SK-N-SH (cell line): ENCODE results near the gene TBX1. TPM values are rescaled to one million over a fixed set of nuclear protein-coding genes. Genes with fewer than 3 reads are reported as not detected.

Experiments
- CTCF ChIA-PET: fragments of 300-600, 350-600 bp; formaldehyde crosslinking; extraction: SDS; loops from one replicate; lab custom pipeline; 2021; lab: Yijun Ruan, JAX
- POLR2A ChIA-PET: fragments of 350-600 bp; sonication (Branson Sonifier 250); formaldehyde crosslinking; extraction: SDS; loops from one replicate; lab custom pipeline; 2020; ENCODE audit warnings: antibody characterized with exemption, inconsistent platforms; lab: Yijun Ruan, JAX
- DNase-seq: peaks from one replicate; pipeline ENCODE4 v3.0.0; 2012
- H2AFZ ChIP-seq: fragments of 200-600 bp; sonication (generic); 2 replicates; pipeline ENCODE4 v1.8.1; 2016; ENCODE audit warnings: antibody characterized with exemption, mild to moderate bottlenecking, low read depth
- H3F3A ChIP-seq: fragments of 200-600 bp; sonication (generic); replicated peaks from 2 replicates; pipeline ENCODE3; 2016; ENCODE audit warnings: antibody characterized with exemption, mild to moderate bottlenecking; ENCODE audit not compliant: insufficient read depth
- H3K27ac ChIP-seq, 2 experiments: fragments of 200-500 bp in 1 of 2; fragments of 200-600 bp in 1 of 2; sonication (Bioruptor generic) in 1 of 2; sonication (generic), shearing (Covaris generic) in 1 of 2; 2 replicates each; pipeline versions ENCODE4 v1.5.1 to v1.6.1; 2014 to 2016; ENCODE audit warnings: low read depth in 2 of 2, inconsistent platforms in 1 of 2, low read length in 1 of 2, mild to moderate bottlenecking in 1 of 2, mixed read lengths in 1 of 2
- H3K27me3 ChIP-seq: fragments of 200-600 bp; sonication (generic), shearing (Covaris generic); 2 replicates; pipeline ENCODE4 v1.6.1; 2016; ENCODE audit warnings: mixed run types; ENCODE audit not compliant: insufficient read depth
- H3K36me3 ChIP-seq, 2 experiments: fragments of 200-500 bp in 1 of 2; fragments of 200-600 bp in 1 of 2; sonication (Bioruptor generic) in 1 of 2; sonication (generic) in 1 of 2; replicated peaks in 1 of 2; 2 replicates each; pipeline versions ENCODE3 to v1.5.1; 2014 to 2016; ENCODE audit warnings: low read length in 1 of 2, mild to moderate bottlenecking in 1 of 2; ENCODE audit not compliant: insufficient read depth in 2 of 2, control insufficient read depth in 1 of 2
- H3K4me1 ChIP-seq, 2 experiments: fragments of 200-500 bp in 1 of 2; fragments of 200-600 bp in 1 of 2; sonication (Bioruptor generic) in 1 of 2; sonication (generic), shearing (Covaris generic) in 1 of 2; 2 replicates each; pipeline versions ENCODE4 v1.5.1 to v1.6.1; 2014 to 2016; ENCODE audit warnings: low read depth in 1 of 2, low read length in 1 of 2, mixed run types in 1 of 2; ENCODE audit not compliant: insufficient read depth in 2 of 2, control insufficient read depth in 1 of 2
- H3K4me2 ChIP-seq: fragments of 200-600 bp; sonication (generic), shearing (Covaris generic); 2 replicates; pipeline ENCODE4 v1.6.1; 2017; ENCODE audit warnings: mixed run types
- H3K4me3 ChIP-seq, 2 experiments: fragments of 200-500 bp in 1 of 2; fragments of 200-600 bp in 1 of 2; sonication (Bioruptor generic) in 1 of 2; sonication (generic), shearing (Covaris generic) in 1 of 2; 2 replicates each; pipeline versions ENCODE4 v1.5.1 to v1.8.1; 2014 to 2016; ENCODE audit warnings: low read depth in 2 of 2, inconsistent platforms in 1 of 2, low read length in 1 of 2, mild to moderate bottlenecking in 1 of 2, mixed read lengths in 1 of 2, moderate library complexity in 1 of 2
- H3K79me2 ChIP-seq: fragments of 200-600 bp; sonication (generic); 2 replicates; pipeline ENCODE4 v1.8.1; 2017; ENCODE audit warnings: mild to moderate bottlenecking; ENCODE audit not compliant: insufficient read depth
- H3K9ac ChIP-seq: fragments of 200-600 bp; sonication (generic); 2 replicates; pipeline ENCODE4 v1.6.1; 2017; ENCODE audit warnings: mixed run types
- H3K9me2 ChIP-seq: fragments of 200-600 bp; sonication (generic); 2 replicates; pipeline ENCODE4 v1.6.1; 2017; ENCODE audit warnings: mixed run types
- H3K9me3 ChIP-seq: fragments of 200-600 bp; sonication (generic); 2 replicates; pipeline ENCODE4 v1.6.1; 2017; ENCODE audit warnings: mixed run types, mild to moderate bottlenecking, moderate library complexity
- H4K20me1 ChIP-seq: fragments of 200-600 bp; sonication (generic); 2 replicates; pipeline ENCODE4 v1.6.1; 2017; ENCODE audit warnings: mild to moderate bottlenecking, mixed run types; ENCODE audit not compliant: insufficient read depth
- ELF1 ChIP-seq: IDR thresholded peaks from 2 replicates; pipeline ENCODE4 v1.4.0; 2012
- FOXM1 ChIP-seq: IDR thresholded peaks from 2 replicates; pipeline ENCODE4 v1.4.0; 2012; ENCODE audit warnings: low read depth, mild to moderate bottlenecking
- GATA2 ChIP-seq: sonication (generic); formaldehyde crosslinking; IDR thresholded peaks from 2 replicates; pipeline ENCODE4 v1.5.0; 2020; ENCODE audit warnings: mild to moderate bottlenecking, missing genetic modification reagents
- RAD21 ChIP-seq: IDR thresholded peaks from 2 replicates; pipeline ENCODE4 v1.6.1; 2012; ENCODE audit warnings: mild to moderate bottlenecking, low read length
- TAF1 ChIP-seq: IDR thresholded peaks from 2 replicates; pipeline ENCODE4 v1.6.1; 2012; ENCODE audit warnings: low read depth, mild to moderate bottlenecking, low read length, moderate library complexity, borderline replicate concordance
- WGBS: methylation state at CpG from one replicate; pipeline ENCODE4 v1.1.6; 2017; ENCODE audit warnings: low lambda C conversion rate; 5-methylcytosine and 5-hydroxymethylcytosine counted together
- polyA plus RNA-seq, 3 experiments: library from polyadenylated mRNA; depleted of rRNA; stranded (reverse); fragments of >200 nt; gene quantifications; 2 replicates each; pipeline ENCODE4 v1.2.3, GENCODE V29; 2012
- TF ChIP-seq, protein P1 (sequence below): IDR thresholded peaks from 2 replicates; pipeline ENCODE4 v1.6.1; 2012; ENCODE audit warnings: mild to moderate bottlenecking, low read depth, low read length, moderate library complexity
- TF ChIP-seq, protein P2 (sequence below): IDR thresholded peaks from 2 replicates; pipeline ENCODE4; 2012
- TF ChIP-seq, protein P3 (sequence below): fragments of 150-350 bp; IDR thresholded peaks from 2 replicates; pipeline ENCODE4 v1.6.1; 2016; ENCODE audit warnings: mild to moderate bottlenecking, low read depth, low read length
- TF ChIP-seq, protein P4 (sequence below): IDR thresholded peaks from 2 replicates; pipeline ENCODE4 v1.4.0; 2012; ENCODE audit warnings: low read depth, borderline replicate concordance
- TF ChIP-seq, protein P5 (sequence below): IDR thresholded peaks from 2 replicates; pipeline ENCODE4 v1.4.0; 2012; ENCODE audit warnings: low read depth, borderline replicate concordance

Gene TBX1
- polyA plus RNA-seq, 1 of the 3 experiments (the other 2 are of a cell fraction) = not detected

DNA sequence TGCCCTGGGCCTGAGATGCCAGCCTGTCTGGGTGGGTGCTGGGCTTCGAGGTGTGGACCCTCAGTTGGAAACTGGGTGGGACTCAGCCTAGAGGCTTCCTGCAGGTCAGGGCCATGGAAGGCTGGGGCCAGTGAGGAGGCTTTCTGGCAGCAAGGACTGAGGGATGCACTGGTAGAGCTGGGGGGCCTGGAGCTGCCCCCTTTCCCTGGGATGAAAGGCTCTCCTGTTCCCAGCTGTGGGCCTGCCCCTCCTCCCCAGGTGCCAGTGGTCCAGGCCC is 43.8 kb upstream of the TBX1 start:
- Histone ChIP-seq H2AFZ (no peak overlapping the region), H3K9ac (no peak overlapping the region), H4K20me1 (no peaks in the 10 kb centered on the region), H3K4me1 (peaks cover 0 to 42% of the 10 kb centered on the region in 2 experiments; a peak in 1 of 4 replicates), H3K27ac (peak overlapping the region in 1 of 2 experiments; percentile 55; a peak in 1 of 4 replicates), H3K36me3 (peaks cover 0 to 5% of the 10 kb centered on the region in 2 experiments), H3K9me3 (no peaks in the 10 kb centered on the region), H3K4me2 (no peak overlapping the region), H3K4me3 (no peak overlapping the region), H3K27me3 (no peaks in the 10 kb centered on the region), H3F3A (no peaks in the 10 kb centered on the region), H3K79me2 (no peaks in the 10 kb centered on the region), H3K9me2 (no peaks in the 10 kb centered on the region)
- TF ChIP-seq TAF1 (no peak), ELF1 (no peak), RAD21 (no peak), GATA2 (CRISPR knock-in tag) (no peak), FOXM1 (no peak)
- TF ChIP-seq, protein P1, sequence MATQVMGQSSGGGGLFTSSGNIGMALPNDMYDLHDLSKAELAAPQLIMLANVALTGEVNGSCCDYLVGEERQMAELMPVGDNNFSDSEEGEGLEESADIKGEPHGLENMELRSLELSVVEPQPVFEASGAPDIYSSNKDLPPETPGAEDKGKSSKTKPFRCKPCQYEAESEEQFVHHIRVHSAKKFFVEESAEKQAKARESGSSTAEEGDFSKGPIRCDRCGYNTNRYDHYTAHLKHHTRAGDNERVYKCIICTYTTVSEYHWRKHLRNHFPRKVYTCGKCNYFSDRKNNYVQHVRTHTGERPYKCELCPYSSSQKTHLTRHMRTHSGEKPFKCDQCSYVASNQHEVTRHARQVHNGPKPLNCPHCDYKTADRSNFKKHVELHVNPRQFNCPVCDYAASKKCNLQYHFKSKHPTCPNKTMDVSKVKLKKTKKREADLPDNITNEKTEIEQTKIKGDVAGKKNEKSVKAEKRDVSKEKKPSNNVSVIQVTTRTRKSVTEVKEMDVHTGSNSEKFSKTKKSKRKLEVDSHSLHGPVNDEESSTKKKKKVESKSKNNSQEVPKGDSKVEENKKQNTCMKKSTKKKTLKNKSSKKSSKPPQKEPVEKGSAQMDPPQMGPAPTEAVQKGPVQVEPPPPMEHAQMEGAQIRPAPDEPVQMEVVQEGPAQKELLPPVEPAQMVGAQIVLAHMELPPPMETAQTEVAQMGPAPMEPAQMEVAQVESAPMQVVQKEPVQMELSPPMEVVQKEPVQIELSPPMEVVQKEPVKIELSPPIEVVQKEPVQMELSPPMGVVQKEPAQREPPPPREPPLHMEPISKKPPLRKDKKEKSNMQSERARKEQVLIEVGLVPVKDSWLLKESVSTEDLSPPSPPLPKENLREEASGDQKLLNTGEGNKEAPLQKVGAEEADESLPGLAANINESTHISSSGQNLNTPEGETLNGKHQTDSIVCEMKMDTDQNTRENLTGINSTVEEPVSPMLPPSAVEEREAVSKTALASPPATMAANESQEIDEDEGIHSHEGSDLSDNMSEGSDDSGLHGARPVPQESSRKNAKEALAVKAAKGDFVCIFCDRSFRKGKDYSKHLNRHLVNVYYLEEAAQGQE = no peak
- TF ChIP-seq, protein P2, sequence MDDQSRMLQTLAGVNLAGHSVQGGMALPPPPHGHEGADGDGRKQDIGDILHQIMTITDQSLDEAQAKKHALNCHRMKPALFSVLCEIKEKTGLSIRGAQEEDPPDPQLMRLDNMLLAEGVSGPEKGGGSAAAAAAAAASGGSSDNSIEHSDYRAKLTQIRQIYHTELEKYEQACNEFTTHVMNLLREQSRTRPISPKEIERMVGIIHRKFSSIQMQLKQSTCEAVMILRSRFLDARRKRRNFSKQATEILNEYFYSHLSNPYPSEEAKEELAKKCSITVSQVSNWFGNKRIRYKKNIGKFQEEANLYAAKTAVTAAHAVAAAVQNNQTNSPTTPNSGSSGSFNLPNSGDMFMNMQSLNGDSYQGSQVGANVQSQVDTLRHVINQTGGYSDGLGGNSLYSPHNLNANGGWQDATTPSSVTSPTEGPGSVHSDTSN = no peak
- TF ChIP-seq, protein P3, sequence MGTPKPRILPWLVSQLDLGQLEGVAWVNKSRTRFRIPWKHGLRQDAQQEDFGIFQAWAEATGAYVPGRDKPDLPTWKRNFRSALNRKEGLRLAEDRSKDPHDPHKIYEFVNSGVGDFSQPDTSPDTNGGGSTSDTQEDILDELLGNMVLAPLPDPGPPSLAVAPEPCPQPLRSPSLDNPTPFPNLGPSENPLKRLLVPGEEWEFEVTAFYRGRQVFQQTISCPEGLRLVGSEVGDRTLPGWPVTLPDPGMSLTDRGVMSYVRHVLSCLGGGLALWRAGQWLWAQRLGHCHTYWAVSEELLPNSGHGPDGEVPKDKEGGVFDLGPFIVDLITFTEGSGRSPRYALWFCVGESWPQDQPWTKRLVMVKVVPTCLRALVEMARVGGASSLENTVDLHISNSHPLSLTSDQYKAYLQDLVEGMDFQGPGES = no peak
- TF ChIP-seq, protein P4, sequence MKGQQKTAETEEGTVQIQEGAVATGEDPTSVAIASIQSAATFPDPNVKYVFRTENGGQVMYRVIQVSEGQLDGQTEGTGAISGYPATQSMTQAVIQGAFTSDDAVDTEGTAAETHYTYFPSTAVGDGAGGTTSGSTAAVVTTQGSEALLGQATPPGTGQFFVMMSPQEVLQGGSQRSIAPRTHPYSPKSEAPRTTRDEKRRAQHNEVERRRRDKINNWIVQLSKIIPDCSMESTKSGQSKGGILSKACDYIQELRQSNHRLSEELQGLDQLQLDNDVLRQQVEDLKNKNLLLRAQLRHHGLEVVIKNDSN = no peak
- TF ChIP-seq, protein P5, sequence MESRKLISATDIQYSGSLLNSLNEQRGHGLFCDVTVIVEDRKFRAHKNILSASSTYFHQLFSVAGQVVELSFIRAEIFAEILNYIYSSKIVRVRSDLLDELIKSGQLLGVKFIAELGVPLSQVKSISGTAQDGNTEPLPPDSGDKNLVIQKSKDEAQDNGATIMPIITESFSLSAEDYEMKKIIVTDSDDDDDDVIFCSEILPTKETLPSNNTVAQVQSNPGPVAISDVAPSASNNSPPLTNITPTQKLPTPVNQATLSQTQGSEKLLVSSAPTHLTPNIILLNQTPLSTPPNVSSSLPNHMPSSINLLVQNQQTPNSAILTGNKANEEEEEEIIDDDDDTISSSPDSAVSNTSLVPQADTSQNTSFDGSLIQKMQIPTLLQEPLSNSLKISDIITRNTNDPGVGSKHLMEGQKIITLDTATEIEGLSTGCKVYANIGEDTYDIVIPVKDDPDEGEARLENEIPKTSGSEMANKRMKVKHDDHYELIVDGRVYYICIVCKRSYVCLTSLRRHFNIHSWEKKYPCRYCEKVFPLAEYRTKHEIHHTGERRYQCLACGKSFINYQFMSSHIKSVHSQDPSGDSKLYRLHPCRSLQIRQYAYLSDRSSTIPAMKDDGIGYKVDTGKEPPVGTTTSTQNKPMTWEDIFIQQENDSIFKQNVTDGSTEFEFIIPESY = no peak
- DNase-seq = no peak
- no CpG with 5 or more reads among the region's 1 CpG for WGBS
- POLR2A ChIA-PET = interaction anchor here (1.0 to 1.1 kb wide), 2 partner anchors 20 to 53 kb away, joined by 3 read pairs; no protein-coding TSS in a partner anchor
- CTCF ChIA-PET = interaction anchor here (0.7 to 3.3 kb wide), 13 partner anchors 13 to 417 kb away, joined by 3 to 30 read pairs (median 4); no protein-coding TSS in a partner anchor
